ENCODE results near the gene HOXD11. TPM values are rescaled to one million over a fixed set of nuclear protein-coding genes. Genes with fewer than 3 reads are reported as not detected.

HOXD11 gene
- total and polyA plus RNA-seq, 2 donors (not counting 1 experiment from before 2014, with no cell fraction given) = not detected

DNA sequence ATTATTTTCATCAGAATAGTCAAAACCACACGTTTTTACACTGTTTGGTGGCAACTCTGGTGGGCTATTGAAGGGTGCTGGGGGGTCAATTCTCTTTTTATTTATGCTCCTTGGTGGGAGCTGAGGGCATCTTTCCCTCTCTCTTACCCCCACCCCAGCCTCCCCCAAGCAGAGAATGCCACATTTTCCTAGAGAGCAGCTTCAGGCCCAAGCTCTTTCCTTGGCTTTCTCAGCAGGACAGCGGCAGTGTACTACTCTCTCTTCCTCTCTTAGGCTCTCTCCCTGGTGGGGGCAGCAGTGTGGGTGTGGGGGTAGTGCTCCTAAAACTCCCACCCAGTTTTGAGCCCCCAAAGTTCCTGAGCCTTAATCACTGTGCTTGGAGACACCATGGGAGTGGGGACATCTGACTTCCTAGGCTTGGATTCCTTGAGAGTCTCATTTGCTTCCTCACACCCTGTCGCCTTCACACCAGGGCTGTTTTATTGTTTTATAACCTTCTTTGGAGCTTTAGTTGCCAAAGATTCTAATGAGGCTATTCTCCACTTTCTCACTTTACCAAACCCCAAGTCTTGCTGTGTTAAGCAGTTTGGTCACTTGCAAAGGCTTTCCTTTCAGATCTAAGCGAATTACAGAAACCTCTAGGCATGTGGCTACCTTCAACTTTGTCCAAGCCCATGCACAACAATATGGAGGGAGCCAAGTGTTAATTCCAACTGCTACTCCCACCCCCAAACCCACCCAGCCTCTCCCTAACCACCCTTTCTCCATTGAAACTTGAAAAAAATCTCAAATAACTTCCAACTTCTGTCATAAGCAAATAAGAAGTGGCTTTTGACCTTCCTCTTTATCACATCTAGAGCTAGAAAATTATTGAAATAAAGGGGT lies 38.2 kb downstream of the HOXD11 start:
- Histone ChIP-seq H3K4me3 (ENCODE audit: control extremely low read depth in 1 of 5, extremely low read depth in 1 of 5, insufficient read depth in 1 of 5, low read depth in 2 of 5, low read length in 4 of 5) (no peak overlapping the region), H3K27ac (ENCODE audit: low read length in 2 of 2) (no peak overlapping the region), H3K4me1 (ENCODE audit: control insufficient read depth in 2 of 2, insufficient read depth in 2 of 2, low read length in 2 of 2) (peaks cover 7 to 13% of the 10 kb centered on the region in 2 donors), H4K20me1 (ENCODE audit: control insufficient read depth, insufficient read depth, low read length, poor library complexity, severe bottlenecking) (no peaks in the 10 kb centered on the region), H3K36me3 (replicated peaks in 1 of 2; ENCODE audit: control extremely low read depth in 1 of 2, control insufficient read depth in 1 of 2, extremely low read depth in 1 of 2, insufficient read depth in 2 of 2, low read length in 1 of 2) (no peaks in the 10 kb centered on the region), H3K79me2 (ENCODE audit: control insufficient read depth, insufficient read depth, low read length) (no peaks in the 10 kb centered on the region), H2AFZ (ENCODE audit: insufficient read depth, low read depth, low read length, poor library complexity, severe bottlenecking) (no peak overlapping the region), H3K4me2 (replicated peaks; ENCODE audit: low read depth, low read length, poor library complexity, severe bottlenecking) (no peak overlapping the region), H3K27me3 (replicated peaks in 1 of 4; ENCODE audit: control extremely low read depth in 1 of 4, control insufficient read depth in 3 of 4, insufficient read depth in 4 of 4, low read length in 3 of 4) (peaks cover 0 to 92% (median 60%) of the 10 kb centered on the region in 4 experiments), H3K9me3 (ENCODE audit: control extremely low read depth in 1 of 3, control insufficient read depth in 2 of 3, insufficient read depth in 1 of 3, low read length in 2 of 3) (peaks cover 0 to 21% (median 0%) of the 10 kb centered on the region in 3 donors), H3K9ac (ENCODE audit: low read length) (no peak overlapping the region)
- no peaks in the 10 kb centered on the region for H3K9me3 Mint-ChIP-seq (ENCODE audit: insufficient read depth)
- H3K27me3 Mint-ChIP-seq = peaks cover 76% of the 10 kb centered on the region
- intact Hi-C loops (cut with micrococcal nuclease) = no loop called here
- CTCF ChIA-PET = interaction anchor here (0.7 kb wide), 2 partner anchors 233 to 310 kb away, joined by 3 read pairs; no protein-coding TSS in a partner anchor
- TF ChIP-seq, protein P1, sequence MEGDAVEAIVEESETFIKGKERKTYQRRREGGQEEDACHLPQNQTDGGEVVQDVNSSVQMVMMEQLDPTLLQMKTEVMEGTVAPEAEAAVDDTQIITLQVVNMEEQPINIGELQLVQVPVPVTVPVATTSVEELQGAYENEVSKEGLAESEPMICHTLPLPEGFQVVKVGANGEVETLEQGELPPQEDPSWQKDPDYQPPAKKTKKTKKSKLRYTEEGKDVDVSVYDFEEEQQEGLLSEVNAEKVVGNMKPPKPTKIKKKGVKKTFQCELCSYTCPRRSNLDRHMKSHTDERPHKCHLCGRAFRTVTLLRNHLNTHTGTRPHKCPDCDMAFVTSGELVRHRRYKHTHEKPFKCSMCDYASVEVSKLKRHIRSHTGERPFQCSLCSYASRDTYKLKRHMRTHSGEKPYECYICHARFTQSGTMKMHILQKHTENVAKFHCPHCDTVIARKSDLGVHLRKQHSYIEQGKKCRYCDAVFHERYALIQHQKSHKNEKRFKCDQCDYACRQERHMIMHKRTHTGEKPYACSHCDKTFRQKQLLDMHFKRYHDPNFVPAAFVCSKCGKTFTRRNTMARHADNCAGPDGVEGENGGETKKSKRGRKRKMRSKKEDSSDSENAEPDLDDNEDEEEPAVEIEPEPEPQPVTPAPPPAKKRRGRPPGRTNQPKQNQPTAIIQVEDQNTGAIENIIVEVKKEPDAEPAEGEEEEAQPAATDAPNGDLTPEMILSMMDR (IDR thresholded peaks at IDR 0.05) = no peak
- no peak for TF ChIP-seq EZH2 (IDR thresholded peaks at IDR 0.05; ENCODE audit: borderline replicate concordance, insufficient read depth, low read depth, low read length, poor library complexity, severe bottlenecking)
- ATAC-seq (ENCODE audit: low read depth) (no peak), DNase-seq (no peak)
- POLR2A ChIA-PET = no interaction called here
- WGBS (ENCODE audit: insufficient coverage) = 43% methylated on average over 1 of the region's 4 CpGs
- peaks cover 7% of the 10 kb centered on the region for H3K4me1 Mint-ChIP-seq
- no peak overlapping the region for H3K27ac Mint-ChIP-seq
- no peak overlapping the region for H3K4me3 Mint-ChIP-seq

DNA sequence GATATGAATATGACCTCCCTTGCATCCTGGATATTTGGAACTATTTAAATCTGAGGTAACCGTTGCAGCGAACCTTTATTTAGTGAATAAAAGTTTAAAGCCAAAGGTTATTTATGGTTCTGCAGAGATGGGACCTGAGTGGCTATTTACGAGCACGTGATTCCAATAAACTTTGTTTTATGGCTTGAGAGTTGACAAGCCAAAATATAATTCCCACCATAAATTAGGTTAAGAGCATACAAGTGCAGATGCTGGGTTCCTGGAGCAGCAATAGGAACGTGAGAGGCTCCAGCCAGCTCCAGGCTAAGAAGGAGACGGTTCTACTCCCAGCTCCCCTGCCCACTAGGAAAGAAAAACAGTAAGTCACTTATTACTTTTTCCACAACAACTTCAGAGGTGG lies 39.0 kb downstream of the HOXD11 start:
- peaks cover 0 to 5% of the 10 kb centered on the region in 2 donors for H3K4me1 ChIP-seq (ENCODE audit: control insufficient read depth in 2 of 2, insufficient read depth in 2 of 2, low read length in 2 of 2)
- no peak overlapping the region for H3K27ac Mint-ChIP-seq
- H3K27me3 ChIP-seq (replicated peaks in 1 of 4; ENCODE audit: control extremely low read depth in 1 of 4, control insufficient read depth in 3 of 4, insufficient read depth in 4 of 4, low read length in 3 of 4) = peaks cover 0 to 92% (median 60%) of the 10 kb centered on the region in 4 experiments
- no peak overlapping the region for H3K4me3 ChIP-seq (ENCODE audit: control extremely low read depth in 1 of 5, extremely low read depth in 1 of 5, insufficient read depth in 1 of 5, low read depth in 2 of 5, low read length in 4 of 5)
- no peak overlapping the region for H3K4me3 Mint-ChIP-seq
- H3K36me3 ChIP-seq (replicated peaks in 1 of 2; ENCODE audit: control extremely low read depth in 1 of 2, control insufficient read depth in 1 of 2, extremely low read depth in 1 of 2, insufficient read depth in 2 of 2, low read length in 1 of 2) = no peaks in the 10 kb centered on the region
- H3K9me3 ChIP-seq (ENCODE audit: control extremely low read depth in 1 of 3, control insufficient read depth in 2 of 3, insufficient read depth in 1 of 3, low read length in 2 of 3) = peaks cover 0 to 19% (median 0%) of the 10 kb centered on the region in 3 donors
- no peak overlapping the region for H3K9ac ChIP-seq (ENCODE audit: low read length)
- H3K27me3 Mint-ChIP-seq = peaks cover 80% of the 10 kb centered on the region
- H3K4me2 ChIP-seq (replicated peaks; ENCODE audit: low read depth, low read length, poor library complexity, severe bottlenecking) = no peak overlapping the region
- ChIA-PET CTCF (interaction anchor here (0.7 kb wide), 2 partner anchors 232 to 309 kb away, joined by 3 read pairs; no protein-coding TSS in a partner anchor), POLR2A (no interaction called here)
- WGBS (ENCODE audit: insufficient coverage) = 14% methylated on average over 2 of the region's 6 CpGs
- intact Hi-C loops (cut with micrococcal nuclease) = no loop called here
- ATAC-seq (ENCODE audit: low read depth) (no peak), DNase-seq (no peak)
- no peak overlapping the region for H3K27ac ChIP-seq (ENCODE audit: low read length in 2 of 2)
- no peaks in the 10 kb centered on the region for H4K20me1 ChIP-seq (ENCODE audit: control insufficient read depth, insufficient read depth, low read length, poor library complexity, severe bottlenecking)
- peaks cover 4% of the 10 kb centered on the region for H3K4me1 Mint-ChIP-seq
- H2AFZ ChIP-seq (ENCODE audit: insufficient read depth, low read depth, low read length, poor library complexity, severe bottlenecking) = no peak overlapping the region
- TF ChIP-seq EZH2 (IDR thresholded peaks at IDR 0.05; ENCODE audit: borderline replicate concordance, insufficient read depth, low read depth, low read length, poor library complexity, severe bottlenecking) = no peak
- TF ChIP-seq, protein P1 (IDR thresholded peaks at IDR 0.05) = no peak
- H3K79me2 ChIP-seq (ENCODE audit: control insufficient read depth, insufficient read depth, low read length) = no peaks in the 10 kb centered on the region
- H3K9me3 Mint-ChIP-seq (ENCODE audit: insufficient read depth) = no peaks in the 10 kb centered on the region

Data from B cell (primary cell).